ENCODE results near the gene AAGAB.
"Not testable (repeated sequence)": the region's sequence is repeated elsewhere in the genome, so short reads cannot be mapped to it uniquely, and the experiment has no call there.

The AAGAB gene, protein sequence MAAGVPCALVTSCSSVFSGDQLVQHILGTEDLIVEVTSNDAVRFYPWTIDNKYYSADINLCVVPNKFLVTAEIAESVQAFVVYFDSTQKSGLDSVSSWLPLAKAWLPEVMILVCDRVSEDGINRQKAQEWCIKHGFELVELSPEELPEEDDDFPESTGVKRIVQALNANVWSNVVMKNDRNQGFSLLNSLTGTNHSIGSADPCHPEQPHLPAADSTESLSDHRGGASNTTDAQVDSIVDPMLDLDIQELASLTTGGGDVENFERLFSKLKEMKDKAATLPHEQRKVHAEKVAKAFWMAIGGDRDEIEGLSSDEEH

DNA sequence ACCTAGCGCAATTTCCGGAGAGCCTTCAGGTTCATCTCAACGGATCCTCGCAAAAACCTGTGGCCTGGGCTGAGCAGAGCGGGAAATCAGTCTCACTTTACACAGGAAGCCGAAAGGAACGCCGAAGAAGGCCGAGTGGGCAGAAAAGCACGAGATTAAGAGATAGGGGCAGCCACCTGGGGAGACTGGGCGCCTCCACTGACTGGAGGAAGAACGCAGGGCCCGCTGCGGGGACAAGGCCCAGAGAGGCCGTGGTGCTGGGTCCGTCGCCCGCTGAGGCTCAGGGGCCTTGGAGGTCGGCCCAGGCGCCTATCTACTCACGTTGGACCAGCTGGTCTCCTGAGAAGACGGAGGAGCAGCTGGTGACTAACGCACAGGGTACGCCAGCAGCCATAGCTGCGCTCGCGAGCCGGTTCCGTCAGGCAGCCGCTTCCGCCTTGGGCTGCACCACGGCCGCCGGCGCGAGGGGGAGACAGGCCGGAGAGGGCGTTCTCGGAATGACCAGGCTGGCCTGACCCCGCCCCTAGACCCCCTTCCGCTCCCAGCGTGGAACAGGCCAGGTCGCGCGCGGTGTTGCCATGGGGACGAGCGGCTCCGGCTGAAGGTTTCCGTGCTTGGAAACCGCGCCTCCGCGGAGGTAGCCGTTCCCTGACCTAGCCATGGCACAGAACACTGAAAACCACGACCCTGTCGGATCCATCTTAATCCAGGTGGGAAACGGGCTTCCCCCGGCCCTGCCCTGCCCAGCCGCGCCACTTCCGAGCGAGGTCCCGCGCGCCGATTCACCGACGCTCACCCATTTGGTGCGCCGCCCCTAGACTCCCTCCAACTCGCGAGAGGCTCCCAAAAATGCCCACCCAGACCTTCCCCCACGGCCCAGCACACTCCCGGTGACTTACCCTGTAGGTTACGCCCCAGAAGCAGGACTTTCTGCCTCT, at the start of gene AAGAB, which contains the start of gene IQCH:
TSS of gene AAGAB (minus strand) at position 424 of the 938 bp plus-strand sequence. CDS start at position 394, 30 bp downstream.
TSS of gene IQCH (plus strand) at position 549 of the 938 bp plus-strand sequence. CDS start at position 660, 111 bp downstream.
- DNase-seq: peak; percentile 80

DNA sequence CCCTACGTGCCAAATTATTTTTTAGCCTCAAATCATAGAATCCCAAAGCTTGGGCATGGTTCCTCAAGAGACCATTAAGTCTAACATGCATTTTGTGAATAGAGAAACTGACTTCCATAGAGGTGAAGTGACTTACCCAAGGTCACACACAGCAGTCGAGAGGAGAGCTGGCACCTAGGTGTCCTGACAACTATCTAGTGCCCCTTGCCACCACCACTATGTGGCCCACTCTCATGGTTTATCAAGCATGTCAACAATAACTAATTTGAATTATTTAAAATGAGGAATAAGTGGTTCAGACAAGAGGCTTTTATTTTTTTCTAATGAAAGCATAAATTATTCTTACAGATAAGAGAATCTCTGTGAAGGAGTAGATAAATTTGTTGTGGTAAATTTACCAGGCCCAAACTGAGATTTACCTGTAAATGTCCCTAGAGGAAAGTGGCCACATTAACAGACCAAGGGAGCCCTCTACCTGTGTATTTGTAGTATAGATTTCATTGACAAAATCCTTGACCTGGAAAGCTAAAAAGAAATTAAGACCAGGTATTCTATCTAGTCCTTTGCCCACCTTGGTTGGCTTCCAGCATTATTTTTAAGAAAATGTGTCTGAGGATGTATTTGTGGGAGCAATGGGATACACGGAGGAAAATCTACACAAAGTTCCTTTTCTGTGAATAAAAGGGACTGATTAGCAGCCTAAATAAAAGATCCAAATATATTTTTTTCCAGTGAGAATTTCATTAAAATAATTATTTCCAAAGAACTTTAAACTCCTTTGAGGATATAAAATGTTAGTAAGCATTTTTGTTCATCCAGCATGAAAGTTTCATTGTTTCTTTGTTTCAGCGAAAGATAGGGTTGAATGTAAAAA, 49.3 kb upstream of the AAGAB start:
- DNase-seq: no peak

DNA sequence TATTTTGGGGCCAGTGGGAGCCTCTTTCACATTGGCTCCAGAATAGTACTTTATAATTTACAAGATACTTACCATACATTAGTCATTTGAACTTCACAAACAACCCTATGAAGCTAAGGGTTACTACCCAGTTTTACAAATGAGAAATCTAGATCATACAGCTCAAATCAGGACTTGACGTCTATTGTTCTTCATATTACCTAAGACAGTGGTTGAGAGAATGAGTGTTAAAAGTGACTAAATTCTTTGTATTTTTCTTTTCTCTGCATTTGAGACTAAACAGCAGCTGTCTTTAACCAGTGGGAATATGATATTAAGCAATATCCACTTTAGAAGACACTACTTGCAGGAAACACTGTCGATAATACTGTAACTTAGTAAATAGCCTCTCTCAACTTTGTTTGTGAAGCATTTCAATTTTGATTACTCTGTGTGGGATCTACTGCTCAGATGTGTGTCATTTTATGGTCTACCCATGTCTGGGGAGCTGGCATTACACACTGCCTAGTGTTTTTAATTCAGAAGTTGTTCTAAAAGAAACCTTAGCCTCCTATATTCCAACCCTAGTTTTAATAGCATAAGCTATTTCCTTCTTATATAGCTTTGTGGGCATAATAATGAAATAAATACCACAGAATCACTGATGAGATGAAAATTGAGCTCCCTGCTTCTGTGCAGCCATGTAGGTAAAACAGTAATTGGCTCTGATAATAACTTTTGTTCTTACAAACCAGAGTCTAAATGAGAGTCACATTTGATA, 46.0 kb upstream of the AAGAB start:
- no peak for DNase-seq

DNA sequence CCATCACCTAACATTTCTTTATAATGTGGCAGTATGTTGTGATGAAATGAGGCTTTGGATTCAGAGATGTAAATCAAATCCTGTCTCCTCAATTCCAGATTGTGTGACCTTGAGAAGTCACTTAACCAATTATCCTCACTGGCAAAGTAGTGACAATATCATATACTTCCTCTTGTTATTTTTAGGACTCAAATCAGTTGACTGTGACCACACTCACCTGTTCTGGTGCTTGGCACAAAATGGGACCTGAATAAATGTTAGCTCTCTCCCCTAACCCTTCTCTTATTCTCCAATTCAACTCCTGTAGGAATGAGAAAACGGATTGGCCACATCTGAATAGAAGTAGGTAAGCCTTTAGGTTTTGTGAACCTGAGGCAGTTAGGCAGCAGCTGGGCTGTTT, 42.2 kb upstream of the AAGAB start:
- no peak for DNase-seq

DNA sequence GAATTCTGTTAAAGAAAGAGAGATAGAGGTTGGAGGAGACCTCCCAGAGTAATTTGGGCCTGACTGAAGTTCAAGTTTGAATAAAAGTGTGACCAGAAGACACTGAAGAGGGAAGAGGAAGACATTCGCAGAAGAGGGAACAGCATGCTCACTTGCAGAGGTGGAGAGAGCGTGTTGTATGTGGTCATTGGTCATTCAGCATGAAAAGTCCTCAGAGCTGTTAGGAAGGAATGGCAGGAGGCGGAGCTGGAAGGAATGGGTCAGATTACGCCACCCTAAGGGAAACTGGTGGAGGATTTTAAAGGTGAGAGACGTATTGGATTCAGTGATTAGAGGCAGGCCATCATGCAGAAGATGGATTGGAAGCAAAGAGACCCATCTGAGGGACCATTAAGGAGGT, 41.7 kb upstream of the AAGAB start:
- DNase-seq: no peak

DNA sequence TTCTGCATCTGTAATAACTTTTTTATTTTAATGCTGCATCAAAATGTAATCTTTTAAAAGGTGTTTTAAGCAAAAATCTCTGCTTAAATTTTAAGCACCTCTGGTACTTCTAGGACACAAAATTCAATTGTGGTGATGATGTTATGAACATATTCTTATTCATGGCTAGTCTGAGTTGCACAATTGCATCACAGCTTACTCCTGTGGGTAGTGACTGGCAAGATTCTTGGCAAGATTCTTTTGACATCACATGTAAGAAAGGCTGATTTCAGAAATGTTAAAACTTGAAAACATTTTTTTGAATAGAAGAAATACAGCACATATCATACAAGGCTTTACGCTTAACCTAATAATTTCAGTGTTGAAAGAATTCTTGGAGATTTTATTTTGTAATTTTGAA, 35.9 kb upstream of the AAGAB start:
- no peak for DNase-seq

DNA sequence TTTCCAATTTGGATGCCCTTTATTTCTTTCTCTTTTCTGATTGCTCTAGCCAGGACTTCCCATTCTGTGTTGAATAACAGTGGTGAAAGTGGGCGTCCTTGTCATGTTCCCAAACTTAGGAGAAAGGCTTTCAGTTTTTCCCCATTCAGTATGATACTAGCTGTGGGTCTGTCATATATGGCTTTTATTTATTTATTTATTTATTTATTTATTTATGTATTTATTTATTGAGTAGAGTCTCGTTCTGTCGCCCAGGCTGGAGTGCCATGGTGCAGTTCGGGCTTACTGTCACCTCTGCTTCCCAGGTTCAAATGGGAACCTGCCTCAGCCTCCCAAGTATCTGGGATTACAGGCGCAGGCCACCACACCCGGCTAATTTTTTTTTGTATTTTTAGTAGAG, 31.9 kb upstream of the AAGAB start:
- not testable (repeated sequence) for DNase-seq

DNA sequence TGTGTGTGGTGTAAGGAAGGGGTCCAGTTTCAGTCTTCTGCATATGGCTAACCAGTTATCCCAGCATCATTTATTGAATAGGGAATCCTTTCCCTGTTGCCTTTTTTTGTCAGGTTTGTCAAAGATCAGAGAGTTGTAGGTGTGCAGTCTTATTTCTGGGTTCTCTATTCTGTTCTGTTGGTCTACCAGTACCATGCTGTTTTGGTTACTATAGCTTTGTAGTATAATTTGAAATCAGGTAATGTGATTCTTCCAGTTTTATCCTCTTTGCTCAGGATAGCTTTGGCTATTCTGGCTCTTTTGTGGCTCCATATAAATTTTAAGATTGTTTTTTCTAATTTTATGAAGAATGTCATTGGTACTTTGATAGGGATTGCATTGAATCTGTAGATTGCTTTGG, 31.2 kb upstream of the AAGAB start:
- not testable (repeated sequence) for DNase-seq

DNA sequence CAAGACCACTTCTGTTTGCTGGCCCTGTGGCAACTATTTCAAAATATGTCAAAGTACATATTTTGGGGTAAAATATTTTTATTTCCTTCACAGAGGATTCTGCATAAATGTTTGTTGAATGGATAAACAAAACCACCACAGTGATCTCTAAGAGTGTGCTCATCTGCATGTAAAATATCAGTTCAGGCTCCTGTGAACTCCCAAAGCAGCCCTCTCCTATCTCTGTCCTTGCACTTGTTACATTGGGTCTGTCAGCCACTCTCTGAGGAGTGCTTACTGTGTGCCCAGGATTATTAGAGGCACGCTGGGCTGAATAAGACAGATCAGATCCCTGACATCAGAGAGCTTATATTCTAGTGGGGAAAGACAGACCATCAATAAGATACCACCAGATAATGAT, 27.3 kb upstream of the AAGAB start:
- no peak for DNase-seq

DNA sequence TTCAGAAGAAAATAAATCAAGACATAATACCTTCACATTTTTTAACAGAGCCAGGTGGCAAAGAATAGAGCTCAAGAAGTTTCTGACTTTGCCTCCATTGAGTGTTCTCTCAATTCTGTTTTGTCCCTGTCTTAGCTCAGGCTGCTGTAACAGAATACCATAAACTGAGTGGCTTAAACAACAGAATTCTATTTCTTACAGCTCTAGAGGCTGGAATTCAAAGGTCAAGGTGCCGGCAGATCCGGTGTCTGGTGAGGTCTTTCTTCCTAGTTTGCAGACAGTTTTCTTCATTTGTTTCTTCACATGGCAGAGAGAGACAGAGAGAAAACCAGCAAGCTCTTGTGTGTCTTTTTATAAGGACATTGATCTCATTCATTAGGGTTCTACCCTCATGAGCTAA, 25.8 kb upstream of the AAGAB start:
- no peak for DNase-seq

DNA sequence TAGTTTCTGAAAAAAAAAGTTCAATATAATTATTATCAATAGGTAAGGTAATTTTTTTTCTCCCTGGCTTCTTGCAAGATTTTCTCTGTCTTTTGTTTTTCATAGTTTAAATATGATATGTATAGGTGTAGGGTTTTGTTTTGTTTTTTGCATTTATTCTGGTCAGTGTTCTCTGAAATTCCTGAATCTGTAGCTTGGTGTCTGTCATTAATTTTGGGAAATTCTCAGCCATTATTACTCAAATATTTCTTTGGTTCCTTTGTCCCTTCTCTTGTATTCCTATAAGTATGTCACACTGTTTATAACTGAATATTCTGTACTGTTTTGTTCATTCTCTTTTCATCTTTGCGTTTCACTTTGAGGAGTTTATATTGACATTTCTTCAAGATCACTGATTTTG, 22.2 kb upstream of the AAGAB start:
- no peak for DNase-seq

DNA sequence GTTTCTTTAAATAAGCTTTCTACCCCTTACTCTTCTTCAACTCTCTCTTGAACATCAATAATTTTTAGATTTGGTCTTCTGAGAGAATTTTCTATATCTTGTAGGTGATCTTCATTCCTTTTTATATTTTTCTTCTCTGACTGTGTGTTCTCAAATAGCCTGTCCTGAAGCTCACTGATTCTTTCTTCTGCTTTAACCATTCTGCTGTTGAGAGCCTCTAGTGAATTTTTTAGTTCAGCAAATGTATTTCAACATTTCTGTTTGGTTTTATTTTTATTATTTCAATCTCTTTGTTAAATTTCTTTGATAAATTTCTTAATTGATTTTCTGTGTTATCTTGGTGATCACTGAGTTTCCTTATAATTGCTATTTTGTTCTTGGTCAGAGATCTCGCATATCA, 19.8 kb upstream of the AAGAB start:
- DNase-seq: no peak

DNA sequence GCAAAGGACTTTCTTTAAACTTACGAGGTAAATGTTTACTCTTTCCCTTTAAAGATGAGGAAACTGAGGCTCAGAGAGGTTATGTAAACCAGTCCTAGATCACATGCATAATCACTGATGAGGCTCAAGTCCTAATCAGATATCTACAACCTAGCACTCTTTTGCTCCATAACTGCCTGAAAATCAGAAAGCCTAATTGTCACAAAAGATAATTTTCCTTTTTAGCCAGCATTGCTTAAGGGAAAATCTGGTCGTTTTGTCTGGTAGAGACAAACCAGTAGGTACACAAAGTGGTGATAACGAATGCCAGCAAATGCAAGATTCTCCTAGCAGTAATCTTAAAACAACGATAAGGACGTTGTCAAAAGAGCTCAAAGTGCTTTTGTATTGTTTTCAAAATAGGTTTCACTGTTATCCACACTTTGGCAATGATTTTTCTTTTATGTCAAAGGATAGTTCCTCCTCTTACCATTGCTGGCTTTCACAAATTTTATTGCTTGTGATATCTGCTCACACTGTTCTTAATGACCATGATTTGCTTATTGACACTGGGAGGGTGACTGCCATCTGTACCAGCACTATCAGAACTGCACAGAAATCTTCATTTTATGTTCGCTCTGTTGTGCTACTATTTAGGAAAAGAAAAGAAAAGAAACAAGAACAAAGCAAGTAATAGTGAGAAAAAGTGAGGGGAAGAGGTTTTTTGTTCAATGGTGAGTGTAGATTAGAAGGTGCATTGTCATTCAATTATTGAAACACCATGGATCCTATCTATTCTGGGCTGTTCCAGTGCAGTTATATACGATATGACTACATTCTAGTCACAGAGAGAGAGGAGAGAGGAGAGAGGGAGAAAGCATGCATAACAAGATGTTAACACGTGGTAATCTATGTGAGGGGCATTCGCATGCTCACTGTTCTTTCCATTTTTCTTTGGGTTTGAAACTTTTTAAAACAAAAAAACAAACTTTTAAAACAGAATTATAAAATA, 13.8 kb upstream of the AAGAB start:
- no peak for DNase-seq

DNA sequence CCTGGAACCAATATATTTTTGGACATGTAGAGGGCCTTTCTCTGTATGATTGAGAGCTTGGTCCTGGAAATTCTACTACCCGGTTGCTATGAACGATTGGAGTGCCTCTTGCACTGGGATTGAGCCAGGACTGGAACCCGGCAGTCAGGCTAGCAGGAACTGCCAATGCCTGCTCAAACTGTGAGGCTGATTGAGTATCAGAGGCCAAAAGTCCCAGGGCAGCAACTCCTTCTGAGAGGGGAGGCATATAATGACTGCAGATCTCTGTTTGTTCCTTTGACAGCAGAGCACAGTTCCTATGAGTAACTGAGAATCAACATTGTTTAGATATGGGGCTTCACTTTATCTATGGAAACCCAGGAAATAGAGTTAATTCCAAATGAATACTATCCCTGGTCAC, 13.0 kb upstream of the AAGAB start:
- no peak for DNase-seq

DNA sequence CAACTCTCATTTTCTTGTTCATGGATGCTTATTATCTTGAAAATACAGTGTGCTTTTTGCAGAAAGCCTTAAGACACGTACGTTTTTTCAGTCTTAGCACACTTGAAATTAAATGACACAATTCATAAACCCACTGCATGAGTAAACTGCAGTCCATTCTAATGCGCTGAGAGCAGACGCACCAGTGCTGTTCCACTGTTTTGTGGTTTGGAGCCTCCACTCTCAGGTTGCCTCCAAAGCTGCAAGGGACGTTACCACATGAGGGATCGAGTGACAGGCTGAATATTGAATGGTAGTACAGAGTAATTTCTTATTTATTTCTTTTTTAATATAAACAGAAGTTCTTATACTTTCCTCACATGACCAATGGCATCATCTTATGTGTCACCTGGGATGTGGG, 12.4 kb upstream of the AAGAB start:
- no peak for DNase-seq

DNA sequence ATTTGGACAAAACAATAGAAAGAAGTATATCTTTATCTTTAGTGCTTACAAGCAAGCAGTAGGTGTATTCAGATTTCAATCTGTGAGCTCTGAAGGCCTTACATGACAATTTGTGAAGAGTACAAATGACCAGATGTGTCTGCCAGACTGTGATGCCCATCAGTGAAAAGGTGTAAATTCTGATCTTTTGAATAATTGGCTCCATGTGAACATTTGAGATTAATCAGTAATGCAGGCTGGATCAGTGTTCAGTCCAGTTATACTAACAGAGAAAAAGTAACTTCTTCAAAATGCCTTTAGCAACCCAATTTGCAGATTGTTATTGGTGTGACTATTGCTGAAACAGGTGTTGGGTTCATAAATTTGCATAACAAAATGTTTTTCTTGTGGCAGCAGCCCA, 5.3 kb upstream of the AAGAB start:
- no peak for DNase-seq

DNA sequence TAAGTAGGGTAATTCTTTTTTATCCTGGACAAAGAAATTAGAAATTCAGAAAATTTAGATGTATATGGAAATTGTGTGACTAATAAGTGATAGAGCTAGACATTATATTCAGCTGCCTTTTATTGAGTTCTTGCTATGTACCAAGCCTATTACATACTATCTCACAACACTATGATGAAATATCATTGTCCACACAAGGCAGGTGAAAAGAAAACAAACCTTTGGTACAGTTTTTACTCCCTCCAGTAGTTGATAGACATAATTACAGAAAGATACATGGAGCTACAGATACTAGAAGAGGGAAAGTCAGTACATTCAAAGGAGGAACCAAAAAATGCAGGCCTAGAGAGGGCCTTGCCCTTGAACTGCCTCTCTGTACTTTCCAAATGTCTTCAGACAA, 4.9 kb upstream of the AAGAB start:
- no peak for DNase-seq

DNA sequence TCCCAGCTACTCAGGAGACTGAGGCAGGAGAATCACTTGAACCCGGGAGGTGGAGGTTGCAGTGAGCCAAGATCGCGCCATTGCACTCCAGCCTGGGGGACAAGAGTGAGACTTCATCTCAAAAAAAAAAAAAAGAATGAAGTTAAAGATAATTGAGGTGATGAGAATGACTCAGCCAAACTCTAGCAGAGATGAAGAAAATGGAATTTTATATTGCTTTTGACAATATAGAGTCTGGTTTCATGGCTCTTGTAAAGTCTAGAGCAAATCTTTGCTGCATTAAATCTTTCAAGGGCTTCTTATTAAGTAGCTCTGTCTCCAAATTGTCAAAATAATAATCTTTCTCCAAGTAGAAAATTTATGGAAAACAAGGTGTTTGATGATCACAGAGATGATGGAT, 4.0 kb upstream of the AAGAB start:
- not testable (repeated sequence) for DNase-seq

DNA sequence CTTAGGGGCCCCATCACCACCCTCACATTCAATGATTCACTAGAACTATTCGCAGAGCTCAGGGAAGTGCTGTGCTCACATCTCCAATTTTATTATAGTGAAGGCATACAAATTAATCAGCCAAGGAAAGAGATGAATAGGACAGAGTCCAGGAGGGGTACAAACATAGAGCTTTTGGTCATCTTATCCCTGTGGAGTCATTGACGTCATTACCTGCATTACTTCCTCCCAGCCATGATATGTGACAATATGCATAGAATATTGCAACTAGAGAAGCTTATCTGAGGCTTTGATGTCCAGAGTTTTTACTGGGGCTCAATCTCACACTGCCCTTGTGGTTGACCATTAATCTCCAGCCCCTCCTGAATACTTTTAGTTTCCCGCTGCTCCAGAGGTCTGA, 1.6 kb upstream of the AAGAB start:
- DNase-seq: no peak

DNA sequence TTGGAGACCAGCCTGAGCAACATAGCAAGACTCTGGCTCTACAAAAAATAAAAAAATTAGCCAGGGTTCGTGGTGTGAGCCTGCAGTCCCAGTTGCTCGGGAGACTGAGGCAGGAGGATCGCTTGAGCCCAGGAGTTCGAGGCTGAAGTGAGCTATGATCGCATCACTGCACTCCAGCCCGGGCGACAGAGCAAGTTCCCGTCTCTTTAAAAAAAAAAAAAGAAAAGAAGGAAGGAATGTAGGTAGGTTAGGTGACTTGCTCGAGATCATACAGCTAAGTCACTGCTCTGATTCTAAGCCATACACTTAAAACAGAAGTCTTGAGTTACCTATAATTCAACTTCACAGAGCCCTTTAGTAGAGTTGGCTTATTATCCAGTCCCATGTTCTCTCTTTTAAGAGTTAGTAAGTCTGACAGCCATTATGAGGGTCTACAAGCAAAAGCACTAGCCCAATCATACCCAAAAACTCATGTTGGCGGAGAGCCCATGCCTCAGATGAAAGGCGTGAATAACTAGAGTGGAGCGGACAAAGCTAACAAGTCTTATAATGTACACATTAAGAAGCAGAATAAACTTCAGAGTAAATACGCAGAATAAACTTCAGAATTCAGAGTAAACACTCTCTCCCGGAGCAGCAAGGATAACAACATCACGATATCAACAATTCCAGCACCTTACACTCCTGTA, 768 bp downstream of the AAGAB start:
- no peak for DNase-seq
